ENCODE measurements around the gene LRP4. TPM values are rescaled to one million over a fixed set of nuclear protein-coding genes. Genes with fewer than 3 reads are reported as not detected.
A peak's percentile ranks its signal among the peaks of the same experiment; 100 is the strongest.

Gene LRP4
- total RNA-seq, 1 donor from 2014 or later: 4.9 TPM

GRCh38 chr11:46948378-46949131 is 30.2 kb upstream of the LRP4 start:
- Histone ChIP-seq H3K4me1 (no peaks in the 10 kb centered on the region), H3K36me3 (no peaks in the 10 kb centered on the region), H3K27ac (no peak overlapping the region), H3K27me3 (no peaks in the 10 kb centered on the region), H3K4me3 (no peak overlapping the region), H3K9me3 (no peaks in the 10 kb centered on the region)
- no peak for DNase-seq (ENCODE audit: low spot score in 2 of 2)
- intact Hi-C loops (cut with DNase I): no loop called here
- TF ChIP-seq CTCF (IDR thresholded peaks at IDR 0.05): no peak

GRCh38 chr11:46947399-46948077 is 29.2 kb upstream of the LRP4 start:
- no peaks in the 10 kb centered on the region for H3K36me3 ChIP-seq
- H3K9me3 ChIP-seq: no peaks in the 10 kb centered on the region
- H3K4me3 ChIP-seq: no peak overlapping the region
- no peaks in the 10 kb centered on the region for H3K27me3 ChIP-seq
- no peak for DNase-seq (ENCODE audit: low spot score in 2 of 2)
- no peaks in the 10 kb centered on the region for H3K4me1 ChIP-seq
- no peak for TF ChIP-seq CTCF (IDR thresholded peaks at IDR 0.05)
- no peak overlapping the region for H3K27ac ChIP-seq
- intact Hi-C loops (cut with DNase I): no loop called here

- no peak for DNase-seq (ENCODE audit: low spot score in 2 of 2)
- Histone ChIP-seq H3K27ac (no peak overlapping the region), H3K4me3 (no peak overlapping the region), H3K36me3 (no peaks in the 10 kb centered on the region), H3K4me1 (no peaks in the 10 kb centered on the region), H3K9me3 (no peaks in the 10 kb centered on the region), H3K27me3 (no peaks in the 10 kb centered on the region)
- no peak for TF ChIP-seq CTCF (IDR thresholded peaks at IDR 0.05)
- intact Hi-C loops (cut with DNase I): no loop called here
These were observed 26.2 kb upstream of the LRP4 start for GRCh38 chr11:46944356-46945075.

- Histone ChIP-seq H3K9me3 (no peaks in the 10 kb centered on the region), H3K27me3 (no peaks in the 10 kb centered on the region), H3K27ac (no peak overlapping the region), H3K4me1 (peaks cover 0 to 2% of the 10 kb centered on the region in 2 donors), H3K36me3 (no peaks in the 10 kb centered on the region), H3K4me3 (no peak overlapping the region)
- DNase-seq (ENCODE audit: low spot score in 2 of 2): no peak
- TF ChIP-seq CTCF (IDR thresholded peaks at IDR 0.05): no peak
- intact Hi-C loops (cut with DNase I): no loop called here
These were observed 23.8 kb upstream of the LRP4 start for GRCh38 chr11:46942172-46942571.

- peak within 1 kb of the TSS; percentile 71 to 91 for H3K4me3 ChIP-seq
- DNase-seq (ENCODE audit: low spot score in 2 of 2): peak; percentile 75 to 95
- H3K27ac ChIP-seq: peak within 1 kb of the TSS in 1 of 2 donors; percentile 44
- no peak for TF ChIP-seq CTCF (IDR thresholded peaks at IDR 0.05)
- no peaks in the 10 kb centered on the region for H3K9me3 ChIP-seq
- H3K36me3 ChIP-seq: no peaks in the 10 kb centered on the region
- intact Hi-C loops (cut with DNase I): loop anchor here (2.0 kb wide), 2 partner anchors 18 to 278 kb away; partner anchors contain the start of genes DDB2 and LRP4
- H3K4me1 ChIP-seq: peaks cover 0 to 6% of the 10 kb centered on the region in 2 donors
- H3K27me3 ChIP-seq: no peaks in the 10 kb centered on the region
These were observed 18.1 kb upstream of the LRP4 start, which contains the start of gene CSTPP1 for GRCh38 chr11:46936138-46937110. CSTPP1 (plus strand) TSS chr11:46936761; CDS start chr11:46936806, 45 bp downstream.

All from ascending aorta (tissue), 2 donors.